LHCN-M2 (cell line): ENCODE measurements around the gene ORAI3. TPM values are rescaled to one million over a fixed set of nuclear protein-coding genes. Genes with fewer than 3 reads are reported as not detected.

Experiments used
- DNase-seq: peaks from one replicate; pipeline ENCODE4 v3.0.0-alpha.2; 2012; ENCODE audit warnings: low read depth
- total RNA-seq: library from RNA; depleted of rRNA; stranded (reverse); fragments of >200 nt; gene quantifications from 2 replicates; pipeline ENCODE4 v1.2.3, GENCODE V29; 2014

Gene ORAI3
- total RNA-seq, 1 experiment from 2014 or later: 73.6 TPM

GRCh38 chr16:30966033-30966619, 17.3 kb downstream of the ORAI3 start:
- no peak for DNase-seq

- no peak for DNase-seq
These were observed 18.9 kb downstream of the ORAI3 start for GRCh38 chr16:30967795-30968194.

GRCh38 chr16:30969246-30969842, 20.5 kb downstream of the ORAI3 start:
- no peak for DNase-seq

- DNase-seq: no peak
These were observed 22.4 kb downstream of the ORAI3 start for GRCh38 chr16:30971298-30971697.

GRCh38 chr16:30972872-30973271, 24.0 kb downstream of the ORAI3 start:
- DNase-seq: peak; percentile 40

- DNase-seq: no peak
These were observed 25.5 kb downstream of the ORAI3 start for GRCh38 chr16:30974348-30974747.

- peak; percentile 30 for DNase-seq
These were observed 27.6 kb downstream of the ORAI3 start for GRCh38 chr16:30976486-30976885.

GRCh38 chr16:30977502-30977901, 28.6 kb downstream of the ORAI3 start:
- DNase-seq: peak; percentile 22

- no peak for DNase-seq
These were observed 30.5 kb downstream of the ORAI3 start for GRCh38 chr16:30979170-30980022.

GRCh38 chr16:30980023-30980371, 31.1 kb downstream of the ORAI3 start:
- no peak for DNase-seq

- no peak for DNase-seq
These were observed 31.6 kb downstream of the ORAI3 start for GRCh38 chr16:30980434-30980833.

- no peak for DNase-seq
These were observed 32.1 kb downstream of the ORAI3 start for GRCh38 chr16:30980959-30981358.

- no peak for DNase-seq
These were observed 33.9 kb downstream of the ORAI3 start for GRCh38 chr16:30982548-30983288.

- no peak for DNase-seq
These were observed 34.5 kb downstream of the ORAI3 start for GRCh38 chr16:30983289-30983889.

GRCh38 chr16:30983898-30984610, 35.2 kb downstream of the ORAI3 start:
- no peak for DNase-seq

GRCh38 chr16:30984669-30985400, 36.0 kb downstream of the ORAI3 start, which contains the start of gene HSD3B7:
TSS of gene HSD3B7 (plus strand) at chr16:30985207. CDS start at chr16:30985659, 452 bp downstream.
- peak; percentile 80 for DNase-seq

GRCh38 chr16:30985401-30986128, 36.7 kb downstream of the ORAI3 start:
- peak; percentile 85 for DNase-seq

GRCh38 chr16:30986129-30986991, 37.5 kb downstream of the ORAI3 start:
- DNase-seq: no peak
